ENCODE data around the gene COL28A1. TPM values are rescaled to one million over a fixed set of nuclear protein-coding genes. Genes with fewer than 3 reads are reported as not detected.

The COL28A1 gene
- polyA plus RNA-seq, 3 donors, result not detected

DNA sequence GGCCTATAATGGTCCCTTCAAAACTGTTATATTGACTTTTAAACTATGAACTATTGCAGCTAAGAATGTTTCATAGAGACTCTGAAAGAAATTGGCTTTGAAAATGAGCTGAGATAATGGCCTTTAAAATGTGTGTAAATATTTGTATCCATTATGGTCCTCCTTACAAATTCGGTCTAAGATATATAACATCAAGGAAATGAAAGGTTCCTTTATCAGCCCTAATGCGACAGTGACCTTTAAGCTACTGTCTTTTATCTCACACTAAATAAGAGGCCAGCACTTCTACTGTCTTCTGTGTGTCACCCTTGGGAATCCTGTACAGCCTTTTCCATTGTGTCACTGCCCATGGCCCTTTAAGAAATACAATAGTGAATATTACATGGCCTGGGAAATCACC lies 19.5 kb downstream of the COL28A1 start:
- no peaks in the 10 kb centered on the region for H3K27me3 ChIP-seq (ENCODE audit: control insufficient read depth in 2 of 2, insufficient read depth in 2 of 2, low read length in 2 of 2)
- H2AFZ ChIP-seq (ENCODE audit: insufficient read depth, low read depth, low read length, poor library complexity, severe bottlenecking), result no peak overlapping the region
- peaks cover 4% of the 10 kb centered on the region for H3K4me1 Mint-ChIP-seq
- no peak overlapping the region for H3K9ac ChIP-seq (ENCODE audit: insufficient read depth, low read length, poor library complexity, severe bottlenecking)
- 100% methylated on average over 2 of the region's 2 CpGs for WGBS (ENCODE audit: insufficient coverage)
- H3K4me1 ChIP-seq (ENCODE audit: control insufficient read depth in 1 of 2, insufficient read depth in 2 of 2, low read length in 2 of 2), result no peaks in the 10 kb centered on the region
- H3K4me2 ChIP-seq (replicated peaks; ENCODE audit: extremely low read depth, low read length, poor library complexity, severe bottlenecking), result no peak overlapping the region
- H3K79me2 ChIP-seq (ENCODE audit: insufficient read depth, low read length), result no peaks in the 10 kb centered on the region
- H3K36me3 ChIP-seq (replicated peaks in 1 of 2; ENCODE audit: control insufficient read depth in 1 of 2, insufficient read depth in 2 of 2, low read length in 2 of 2), result no peaks in the 10 kb centered on the region
- H3K9me3 Mint-ChIP-seq, result no peaks in the 10 kb centered on the region
- no peak overlapping the region for H3K4me3 Mint-ChIP-seq
- no peak overlapping the region for H3K4me3 ChIP-seq (replicated peaks in 1 of 3; ENCODE audit: low read depth in 2 of 3, low read length in 3 of 3)
- intact Hi-C loops (cut with micrococcal nuclease), result no loop called here
- no peak for DNase-seq
- H3K9me3 ChIP-seq (replicated peaks in 1 of 2; ENCODE audit: control insufficient read depth in 1 of 2, insufficient read depth in 1 of 2, low read length in 2 of 2), result no peaks in the 10 kb centered on the region
- no peaks in the 10 kb centered on the region for H3K36me3 Mint-ChIP-seq
- H3K27me3 Mint-ChIP-seq (ENCODE audit: low read depth in 3 of 3), result peaks cover 0 to 2% (median 0%) of the 10 kb centered on the region in 3 donors
- TF ChIP-seq, protein P1, sequence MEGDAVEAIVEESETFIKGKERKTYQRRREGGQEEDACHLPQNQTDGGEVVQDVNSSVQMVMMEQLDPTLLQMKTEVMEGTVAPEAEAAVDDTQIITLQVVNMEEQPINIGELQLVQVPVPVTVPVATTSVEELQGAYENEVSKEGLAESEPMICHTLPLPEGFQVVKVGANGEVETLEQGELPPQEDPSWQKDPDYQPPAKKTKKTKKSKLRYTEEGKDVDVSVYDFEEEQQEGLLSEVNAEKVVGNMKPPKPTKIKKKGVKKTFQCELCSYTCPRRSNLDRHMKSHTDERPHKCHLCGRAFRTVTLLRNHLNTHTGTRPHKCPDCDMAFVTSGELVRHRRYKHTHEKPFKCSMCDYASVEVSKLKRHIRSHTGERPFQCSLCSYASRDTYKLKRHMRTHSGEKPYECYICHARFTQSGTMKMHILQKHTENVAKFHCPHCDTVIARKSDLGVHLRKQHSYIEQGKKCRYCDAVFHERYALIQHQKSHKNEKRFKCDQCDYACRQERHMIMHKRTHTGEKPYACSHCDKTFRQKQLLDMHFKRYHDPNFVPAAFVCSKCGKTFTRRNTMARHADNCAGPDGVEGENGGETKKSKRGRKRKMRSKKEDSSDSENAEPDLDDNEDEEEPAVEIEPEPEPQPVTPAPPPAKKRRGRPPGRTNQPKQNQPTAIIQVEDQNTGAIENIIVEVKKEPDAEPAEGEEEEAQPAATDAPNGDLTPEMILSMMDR (IDR thresholded peaks at IDR 0.05), result no peak
- no peak overlapping the region for H3K27ac Mint-ChIP-seq
- H4K20me1 ChIP-seq (ENCODE audit: insufficient read depth, low read length), result no peaks in the 10 kb centered on the region
- H3K27ac ChIP-seq (ENCODE audit: low read depth in 1 of 2, low read length in 2 of 2), result no peak overlapping the region

DNA sequence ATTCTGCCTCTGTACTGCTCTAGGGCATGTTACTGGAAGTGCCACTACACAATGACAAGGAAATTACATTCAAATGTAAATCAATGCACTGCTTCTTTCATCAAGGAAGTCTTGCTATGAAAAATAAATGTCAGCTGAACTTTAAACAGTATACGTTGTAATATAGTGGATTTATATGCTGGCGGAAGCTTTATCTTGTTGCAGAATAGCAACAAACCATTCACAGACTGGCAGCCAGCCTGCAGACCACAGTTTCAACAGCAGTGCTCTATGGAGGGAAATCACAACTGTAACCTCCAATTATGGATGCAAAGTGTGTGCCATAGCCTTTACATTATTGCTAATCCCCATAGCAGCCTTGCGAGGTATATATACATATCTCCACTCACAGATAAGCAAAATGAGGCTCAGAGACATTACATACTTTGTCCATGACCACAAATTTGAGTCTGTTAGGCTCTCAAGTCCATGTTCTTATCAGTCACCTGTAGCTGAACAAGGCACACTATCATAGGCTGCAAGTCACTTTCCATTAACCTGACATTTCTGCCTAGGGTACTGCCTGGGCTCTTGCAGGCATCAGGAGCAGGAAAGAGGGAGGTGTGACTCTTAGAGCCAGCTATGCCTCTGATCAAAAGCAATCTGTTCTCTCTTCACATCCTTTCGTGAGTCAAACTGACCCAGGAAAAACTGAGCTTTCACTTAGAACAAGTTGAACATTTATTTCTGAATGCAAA lies 22.6 kb downstream of the COL28A1 start:
- H3K27ac Mint-ChIP-seq, result no peak overlapping the region
- H2AFZ ChIP-seq (ENCODE audit: insufficient read depth, low read depth, low read length, poor library complexity, severe bottlenecking), result no peak overlapping the region

More for the DNA sequence above, 22.6 kb downstream of the COL28A1 start:
- H3K9me3 ChIP-seq (replicated peaks in 1 of 2; ENCODE audit: control insufficient read depth in 1 of 2, insufficient read depth in 1 of 2, low read length in 2 of 2), result no peaks in the 10 kb centered on the region
- H3K4me3 ChIP-seq (replicated peaks in 1 of 3; ENCODE audit: low read depth in 2 of 3, low read length in 3 of 3), result no peak overlapping the region
- no peaks in the 10 kb centered on the region for H3K4me1 ChIP-seq (ENCODE audit: control insufficient read depth in 1 of 2, insufficient read depth in 2 of 2, low read length in 2 of 2)
- no peak for DNase-seq
- no peak overlapping the region for H3K27ac ChIP-seq (ENCODE audit: low read depth in 1 of 2, low read length in 2 of 2)
- no peaks in the 10 kb centered on the region for H3K79me2 ChIP-seq (ENCODE audit: insufficient read depth, low read length)
- TF ChIP-seq, protein P1 (IDR thresholded peaks at IDR 0.05), result no peak
- Mint-ChIP-seq H3K4me1 (peaks cover 4% of the 10 kb centered on the region), H3K36me3 (no peaks in the 10 kb centered on the region), H3K4me3 (no peak overlapping the region), H3K9me3 (no peaks in the 10 kb centered on the region), H3K27me3 (ENCODE audit: low read depth in 3 of 3) (peaks cover 0 to 2% (median 2%) of the 10 kb centered on the region in 3 donors)
- H3K4me2 ChIP-seq (replicated peaks; ENCODE audit: extremely low read depth, low read length, poor library complexity, severe bottlenecking), result no peak overlapping the region
- 100% methylated on average over 1 of the region's 4 CpGs for WGBS (ENCODE audit: insufficient coverage)
- H4K20me1 ChIP-seq (ENCODE audit: insufficient read depth, low read length), result no peaks in the 10 kb centered on the region
- H3K27me3 ChIP-seq (ENCODE audit: control insufficient read depth in 2 of 2, insufficient read depth in 2 of 2, low read length in 2 of 2), result no peaks in the 10 kb centered on the region
- intact Hi-C loops (cut with micrococcal nuclease), result no loop called here
- H3K9ac ChIP-seq (ENCODE audit: insufficient read depth, low read length, poor library complexity, severe bottlenecking), result no peak overlapping the region
- no peaks in the 10 kb centered on the region for H3K36me3 ChIP-seq (replicated peaks in 1 of 2; ENCODE audit: control insufficient read depth in 1 of 2, insufficient read depth in 2 of 2, low read length in 2 of 2)
